H1 (cell line): ENCODE measurements around the gene HORMAD2. TPM values are rescaled to one million over a fixed set of nuclear protein-coding genes. Genes with fewer than 3 reads are reported as not detected.

Experiments used
- polyA plus RNA-seq, 7 experiments: library from polyadenylated mRNA; depleted of rRNA in 3 of 7; stranded (reverse) in 5 of 7; unstranded in 2 of 7; fragments of >200 nt in 5 of 7; fragments of 200-250 nt in 2 of 7; gene quantifications; 1 replicate in 5 of 7; 2 replicates in 1 of 7; 4 replicates in 1 of 7; pipeline versions ENCODE4 v1.2.1 to v1.2.3, GENCODE V29; 2011 to 2013; ENCODE audit warnings: missing spikeins in 2 of 7, mixed read lengths in 2 of 7
- total RNA-seq: library from RNA; stranded (reverse); fragmentation: NEBNext Ultra II Directional; extraction: Animal tissue kit (Norgen Biotek cat#: 25700); gene quantifications from 2 replicates; pipeline ENCODE4 v1.2.1, GENCODE V29; 2021

Gene HORMAD2
- total and polyA plus RNA-seq, 2 of the 8 experiments (the other 6 are each of a cell fraction or from before 2014, with no cell fraction given), result 0.03 TPM; not detected in 1

Other genes starting within 250 kb of the HORMAD2 start
- 35.8 and 35.9 TPM in 2 replicates for gene ASCC2, start 242.2 kb upstream of the HORMAD2 start, total RNA-seq
- gene ASCC2, start 242.2 kb upstream of the HORMAD2 start, polyA plus RNA-seq (2011; rRNA removed), result 35.0 and 40.4 TPM in 2 replicates
- 18.5 and 20.2 TPM in 2 replicates for gene MTMR3, start 197.3 kb upstream of the HORMAD2 start, total RNA-seq
- gene MTMR3, start 197.3 kb upstream of the HORMAD2 start, polyA plus RNA-seq (2011; rRNA removed), result 16.9 and 23.4 TPM in 2 replicates
- gene LIF, start 166.3 kb downstream of the HORMAD2 start, total RNA-seq, result 3.3 and 3.5 TPM in 2 replicates
- gene LIF, start 166.3 kb downstream of the HORMAD2 start, polyA plus RNA-seq (2011; rRNA removed), result 3.3 and 4.1 TPM in 2 replicates
- gene OSM, start 186.4 kb downstream of the HORMAD2 start, total RNA-seq, result not detected in 2 replicates
- gene OSM, start 186.4 kb downstream of the HORMAD2 start, polyA plus RNA-seq (2011; rRNA removed), result not detected in 2 replicates
- 8.4 and 10.3 TPM in 2 replicates for gene CASTOR1, start 209.0 kb downstream of the HORMAD2 start, total RNA-seq
- 36.0 and 44.6 TPM in 2 replicates for gene CASTOR1, start 209.0 kb downstream of the HORMAD2 start, polyA plus RNA-seq (2011; rRNA removed)
- 5.4 and 6.5 TPM in 2 replicates for gene TBC1D10A, start 246.5 kb downstream of the HORMAD2 start, total RNA-seq
- gene TBC1D10A, start 246.5 kb downstream of the HORMAD2 start, polyA plus RNA-seq (2011; rRNA removed), result 7.0 and 11.3 TPM in 2 replicates